Mucosa of stomach (tissue), 1 donor: ENCODE results near the gene EZH1.
A peak's percentile ranks its signal among the peaks of the same experiment; 100 is the strongest.

Experiments used
- H3K27me3 ChIP-seq: one replicate; pipeline ENCODE4 v1.7.0; 2013; ENCODE audit warnings: mild to moderate bottlenecking, low read length; ENCODE audit not compliant: control insufficient read depth, insufficient read depth
- H3K36me3 ChIP-seq: one replicate; pipeline ENCODE4 v1.7.0; 2013; ENCODE audit warnings: low read length; ENCODE audit not compliant: control insufficient read depth, insufficient read depth
- H3K4me1 ChIP-seq: one replicate; pipeline ENCODE4 v1.7.0; 2013; ENCODE audit warnings: mild to moderate bottlenecking, low read length; ENCODE audit not compliant: control insufficient read depth, insufficient read depth
- H3K4me3 ChIP-seq: one replicate; pipeline ENCODE4 v1.7.0; 2013; ENCODE audit warnings: low read length
- H3K9ac ChIP-seq: one replicate; pipeline ENCODE4 v1.7.0; 2013; ENCODE audit warnings: mild to moderate bottlenecking, low read length, moderate library complexity
- H3K9me3 ChIP-seq: one replicate; pipeline ENCODE4 v1.7.0; 2013; ENCODE audit warnings: mild to moderate bottlenecking, low read length, moderate library complexity; ENCODE audit not compliant: control insufficient read depth
- donor health status: Pancreatic carcinoma.

Gene EZH1

GRCh38 chr17:42685831-42686230 lies 59.0 kb downstream of the EZH1 start:
- peaks cover 21% of the 10 kb centered on the region for H3K27me3 ChIP-seq
- H3K4me3 ChIP-seq, result no peak overlapping the region
- no peaks in the 10 kb centered on the region for H3K36me3 ChIP-seq
- peaks cover 27% of the 10 kb centered on the region for H3K4me1 ChIP-seq
- no peaks in the 10 kb centered on the region for H3K9me3 ChIP-seq
- no peak overlapping the region for H3K9ac ChIP-seq

- H3K4me1 ChIP-seq, result peaks cover 29% of the 10 kb centered on the region
These were observed 59.8 kb downstream of the EZH1 start for GRCh38 chr17:42684929-42685556.

GRCh38 chr17:42683407-42684034 lies 61.3 kb downstream of the EZH1 start:
- Histone ChIP-seq H3K4me1 (peaks cover 43% of the 10 kb centered on the region), H3K9me3 (no peaks in the 10 kb centered on the region), H3K36me3 (no peaks in the 10 kb centered on the region), H3K27me3 (peaks cover 21% of the 10 kb centered on the region), H3K9ac (peak overlapping the region; percentile 12), H3K4me3 (no peak overlapping the region)

More at GRCh38 chr17:42684929-42685556, 59.8 kb downstream of the EZH1 start:
- no peak overlapping the region for H3K4me3 ChIP-seq
- no peaks in the 10 kb centered on the region for H3K9me3 ChIP-seq
- peaks cover 21% of the 10 kb centered on the region for H3K27me3 ChIP-seq
- H3K9ac ChIP-seq, result no peak overlapping the region
- no peaks in the 10 kb centered on the region for H3K36me3 ChIP-seq

GRCh38 chr17:42682722-42683403 lies 62.0 kb downstream of the EZH1 start:
- no peaks in the 10 kb centered on the region for H3K9me3 ChIP-seq
- H3K4me3 ChIP-seq, result peak overlapping the region; percentile 14
- peaks cover 21% of the 10 kb centered on the region for H3K27me3 ChIP-seq
- H3K36me3 ChIP-seq, result no peaks in the 10 kb centered on the region
- H3K9ac ChIP-seq, result peak overlapping the region; percentile 12
- H3K4me1 ChIP-seq, result peaks cover 45% of the 10 kb centered on the region

- H3K4me3 ChIP-seq, result peak within 1 kb of the TSS; percentile 14
- peaks cover 21% of the 10 kb centered on the region for H3K27me3 ChIP-seq
- H3K36me3 ChIP-seq, result no peaks in the 10 kb centered on the region
- H3K9ac ChIP-seq, result peak within 1 kb of the TSS; percentile 12
- H3K9me3 ChIP-seq, result no peaks in the 10 kb centered on the region
- H3K4me1 ChIP-seq, result peaks cover 52% of the 10 kb centered on the region
These were observed 62.7 kb downstream of the EZH1 start, which contains the start of gene CNTNAP1 for GRCh38 chr17:42681976-42682721. Gene CNTNAP1 (plus strand): TSS chr17:42682531. CDS start chr17:42682830, 299 bp downstream.

- H3K4me3 ChIP-seq, result peak overlapping the region; percentile 19
- peak overlapping the region; percentile 68 for H3K9ac ChIP-seq
- H3K4me1 ChIP-seq, result peaks cover 57% of the 10 kb centered on the region
- H3K9me3 ChIP-seq, result no peaks in the 10 kb centered on the region
- H3K36me3 ChIP-seq, result no peaks in the 10 kb centered on the region
- peaks cover 21% of the 10 kb centered on the region for H3K27me3 ChIP-seq
These were observed 64.5 kb downstream of the EZH1 start for GRCh38 chr17:42680331-42680808.

- peak overlapping the region; percentile 68 for H3K9ac ChIP-seq
- H3K27me3 ChIP-seq, result peaks cover 21% of the 10 kb centered on the region
- no peaks in the 10 kb centered on the region for H3K9me3 ChIP-seq
- no peaks in the 10 kb centered on the region for H3K36me3 ChIP-seq
- H3K4me3 ChIP-seq, result peak overlapping the region; percentile 19
- H3K4me1 ChIP-seq, result peaks cover 58% of the 10 kb centered on the region
These were observed 65.1 kb downstream of the EZH1 start for GRCh38 chr17:42679492-42680330.

GRCh38 chr17:42678951-42679491 lies 65.8 kb downstream of the EZH1 start:
- H3K27me3 ChIP-seq, result peaks cover 19% of the 10 kb centered on the region
- H3K9me3 ChIP-seq, result no peaks in the 10 kb centered on the region
- peaks cover 61% of the 10 kb centered on the region for H3K4me1 ChIP-seq
- peak overlapping the region; percentile 19 for H3K4me3 ChIP-seq
- no peaks in the 10 kb centered on the region for H3K36me3 ChIP-seq
- H3K9ac ChIP-seq, result peak overlapping the region; percentile 68

- H3K9me3 ChIP-seq, result no peaks in the 10 kb centered on the region
- peak overlapping the region; percentile 60 for H3K9ac ChIP-seq
- peaks cover 2% of the 10 kb centered on the region for H3K36me3 ChIP-seq
- H3K4me3 ChIP-seq, result peak overlapping the region; percentile 42
- peaks cover 60% of the 10 kb centered on the region for H3K4me1 ChIP-seq
- peaks cover 11% of the 10 kb centered on the region for H3K27me3 ChIP-seq
These were observed 66.7 kb downstream of the EZH1 start for GRCh38 chr17:42677921-42678781.

- peak overlapping the region; percentile 93 for H3K9ac ChIP-seq
- peak overlapping the region; percentile 15 for H3K4me3 ChIP-seq
- peaks cover 54% of the 10 kb centered on the region for H3K4me1 ChIP-seq
- H3K9me3 ChIP-seq, result no peaks in the 10 kb centered on the region
- peaks cover 9% of the 10 kb centered on the region for H3K36me3 ChIP-seq
- H3K27me3 ChIP-seq, result peaks cover 7% of the 10 kb centered on the region
These were observed 67.6 kb downstream of the EZH1 start for GRCh38 chr17:42677012-42677857.
